ENCODE results near the gene CDC42BPB.

DNA sequence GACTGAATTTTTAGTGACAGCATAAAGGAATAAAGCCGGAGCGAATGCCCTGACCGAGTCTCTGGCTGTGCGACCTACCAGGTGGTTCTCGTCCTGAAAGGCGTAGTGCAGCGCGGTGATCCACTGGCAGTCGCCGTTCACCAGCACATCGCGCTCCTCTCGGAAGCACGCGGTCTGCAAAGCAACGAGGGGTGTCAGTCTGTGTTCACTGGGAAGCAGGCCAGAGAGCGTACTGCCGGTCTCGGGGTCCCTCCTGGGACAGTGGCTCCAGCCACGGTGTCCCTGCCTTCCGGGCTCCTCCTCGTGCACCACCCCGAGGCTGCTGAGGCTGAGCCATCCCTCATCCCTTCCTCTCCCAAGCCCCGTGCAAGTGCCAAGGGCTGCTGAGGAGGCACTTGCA lies 53.5 kb downstream of the CDC42BPB start:
- no peak for TF ChIP-seq CTCF (IDR thresholded peaks at IDR 0.05)
- TF ChIP-seq TCF7L2 (IDR thresholded peaks at IDR 0.05; ENCODE audit: low read depth, low read length), result no peak
- no peak for TF ChIP-seq POLR2AphosphoS5 (IDR thresholded peaks at IDR 0.05; ENCODE audit: low read depth, low read length)
- TF ChIP-seq, protein P1, sequence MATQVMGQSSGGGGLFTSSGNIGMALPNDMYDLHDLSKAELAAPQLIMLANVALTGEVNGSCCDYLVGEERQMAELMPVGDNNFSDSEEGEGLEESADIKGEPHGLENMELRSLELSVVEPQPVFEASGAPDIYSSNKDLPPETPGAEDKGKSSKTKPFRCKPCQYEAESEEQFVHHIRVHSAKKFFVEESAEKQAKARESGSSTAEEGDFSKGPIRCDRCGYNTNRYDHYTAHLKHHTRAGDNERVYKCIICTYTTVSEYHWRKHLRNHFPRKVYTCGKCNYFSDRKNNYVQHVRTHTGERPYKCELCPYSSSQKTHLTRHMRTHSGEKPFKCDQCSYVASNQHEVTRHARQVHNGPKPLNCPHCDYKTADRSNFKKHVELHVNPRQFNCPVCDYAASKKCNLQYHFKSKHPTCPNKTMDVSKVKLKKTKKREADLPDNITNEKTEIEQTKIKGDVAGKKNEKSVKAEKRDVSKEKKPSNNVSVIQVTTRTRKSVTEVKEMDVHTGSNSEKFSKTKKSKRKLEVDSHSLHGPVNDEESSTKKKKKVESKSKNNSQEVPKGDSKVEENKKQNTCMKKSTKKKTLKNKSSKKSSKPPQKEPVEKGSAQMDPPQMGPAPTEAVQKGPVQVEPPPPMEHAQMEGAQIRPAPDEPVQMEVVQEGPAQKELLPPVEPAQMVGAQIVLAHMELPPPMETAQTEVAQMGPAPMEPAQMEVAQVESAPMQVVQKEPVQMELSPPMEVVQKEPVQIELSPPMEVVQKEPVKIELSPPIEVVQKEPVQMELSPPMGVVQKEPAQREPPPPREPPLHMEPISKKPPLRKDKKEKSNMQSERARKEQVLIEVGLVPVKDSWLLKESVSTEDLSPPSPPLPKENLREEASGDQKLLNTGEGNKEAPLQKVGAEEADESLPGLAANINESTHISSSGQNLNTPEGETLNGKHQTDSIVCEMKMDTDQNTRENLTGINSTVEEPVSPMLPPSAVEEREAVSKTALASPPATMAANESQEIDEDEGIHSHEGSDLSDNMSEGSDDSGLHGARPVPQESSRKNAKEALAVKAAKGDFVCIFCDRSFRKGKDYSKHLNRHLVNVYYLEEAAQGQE (IDR thresholded peaks at IDR 0.05; ENCODE audit: insufficient read depth in 1 of 2, low read depth in 2 of 2, low read length in 1 of 2), result no peak
- no peak for TF ChIP-seq SIN3A (IDR thresholded peaks at IDR 0.05; ENCODE audit: borderline replicate concordance, insufficient read depth, low read depth, low read length)

All from Panc1 (cell line).